HTERT RPE-1 (cell line): ENCODE results near the gene XCL2.

Source experiments
- in situ Hi-C: fragments of 300-500 bp; cut with MboI; formaldehyde crosslinking; loops from 4 replicates; pipeline ENCODE4 v1.14.3; 2020; ENCODE audit warnings: low sequenced_read_pairs

XCL2 gene

GRCh38 chr1:168518201-168518689, 25.6 kb downstream of the XCL2 start:
- in situ Hi-C loops = no loop called here

GRCh38 chr1:168514455-168514854, 29.3 kb downstream of the XCL2 start:
- in situ Hi-C loops = no loop called here

- in situ Hi-C loops = no loop called here
These were observed 30.0 kb downstream of the XCL2 start for GRCh38 chr1:168513656-168514404.

GRCh38 chr1:168512864-168513595, 30.8 kb downstream of the XCL2 start:
- in situ Hi-C loops = no loop called here

GRCh38 chr1:168509875-168510791, 33.7 kb downstream of the XCL2 start:
- in situ Hi-C loops = no loop called here

- in situ Hi-C loops = no loop called here
These were observed 34.6 kb downstream of the XCL2 start for GRCh38 chr1:168509210-168509609.

GRCh38 chr1:168507828-168508227, 36.0 kb downstream of the XCL2 start:
- in situ Hi-C loops = no loop called here

- in situ Hi-C loops = no loop called here
These were observed 36.6 kb downstream of the XCL2 start for GRCh38 chr1:168507231-168507630.

- in situ Hi-C loops = no loop called here
These were observed 37.5 kb downstream of the XCL2 start for GRCh38 chr1:168506204-168506819.

- in situ Hi-C loops = no loop called here
These were observed 38.8 kb downstream of the XCL2 start for GRCh38 chr1:168505006-168505405.

- in situ Hi-C loops = no loop called here
These were observed 39.5 kb downstream of the XCL2 start for GRCh38 chr1:168504064-168504837.

- in situ Hi-C loops = no loop called here
These were observed 44.1 kb downstream of the XCL2 start for GRCh38 chr1:168499688-168500049.

- in situ Hi-C loops = no loop called here
These were observed 44.7 kb downstream of the XCL2 start for GRCh38 chr1:168498956-168499687.

GRCh38 chr1:168498159-168498631, 45.6 kb downstream of the XCL2 start:
- in situ Hi-C loops = no loop called here

- in situ Hi-C loops = no loop called here
These were observed 46.3 kb downstream of the XCL2 start for GRCh38 chr1:168497376-168497950.

- in situ Hi-C loops = no loop called here
These were observed 52.2 kb downstream of the XCL2 start for GRCh38 chr1:168491527-168492164.
